ENCODE results near the gene CUL1.

- TF ChIP-seq CTCF (IDR thresholded peaks at IDR 0.05) = no peak
- TF ChIP-seq POLR2A (IDR thresholded peaks at IDR 0.05) = no peak
Observed at GRCh38 chr7:148652773-148653172, 45.9 kb upstream of the CUL1 start.
